ENCODE measurements around the gene IFT43.

IFT43 gene

GRCh38 chr14:76112889-76113624 lies 127.5 kb downstream of the IFT43 start:
- no peak for DNase-seq (ENCODE audit: low read depth)

- no peak for DNase-seq (ENCODE audit: low read depth)
Observed at GRCh38 chr14:76113691-76114090, 128.1 kb downstream of the IFT43 start.

- DNase-seq (ENCODE audit: low read depth) = no peak
Observed at GRCh38 chr14:76115010-76115422, 129.5 kb downstream of the IFT43 start.

- no peak for DNase-seq (ENCODE audit: low read depth)
Observed at GRCh38 chr14:76117789-76118484, 132.4 kb downstream of the IFT43 start.

- DNase-seq (ENCODE audit: low read depth) = no peak
Observed at GRCh38 chr14:76118594-76118993, 133.0 kb downstream of the IFT43 start.

GRCh38 chr14:76121089-76121748 lies 135.7 kb downstream of the IFT43 start:
- no peak for DNase-seq (ENCODE audit: low read depth)

GRCh38 chr14:76123426-76124225 lies 138.1 kb downstream of the IFT43 start:
- DNase-seq (ENCODE audit: low read depth) = no peak

- DNase-seq (ENCODE audit: low read depth) = no peak
Observed at GRCh38 chr14:76125511-76125910, 139.9 kb downstream of the IFT43 start.

- DNase-seq (ENCODE audit: low read depth) = no peak
Observed at GRCh38 chr14:76126076-76126475, 140.5 kb downstream of the IFT43 start.

GRCh38 chr14:76129851-76130576 lies 144.5 kb downstream of the IFT43 start:
- no peak for DNase-seq (ENCODE audit: low read depth)

- DNase-seq (ENCODE audit: low read depth) = no peak
Observed at GRCh38 chr14:76131071-76131965, 145.8 kb downstream of the IFT43 start.

GRCh38 chr14:76133103-76133502 lies 147.5 kb downstream of the IFT43 start:
- DNase-seq (ENCODE audit: low read depth) = no peak

Data from stimulated activated CD8-positive, alpha-beta memory T cell treated with anti-CD3 and anti-CD28 coated beads, Interleukin-7, amount 100 ng/mL, for 24 hours (primary cell).